Endothelial cell of umbilical vein (primary cell): ENCODE data around the gene NTRK1. TPM values are rescaled to one million over a fixed set of nuclear protein-coding genes. Genes with fewer than 3 reads are reported as not detected.

Experiments
- BruUV-seq: library from RNA; stranded (reverse); fragments of 400-500 nt; replicated peaks from 2 replicates; lab custom pipeline; 2021; lab: Mats Ljungman, UMichigan
- CTCF ChIA-PET: fragments of 300-600, 350-600 bp; sonication (Branson Sonifier 250); formaldehyde crosslinking; loops from one replicate; lab custom pipeline; 2021; ENCODE audit warnings: antibody characterized with exemption, inconsistent platforms; lab: Charles Lee
- POLR2A ChIA-PET: fragments of 300-600, 350-600 bp; sonication (Branson Sonifier 250); formaldehyde crosslinking; loops from one replicate; lab custom pipeline; 2021; ENCODE audit warnings: antibody characterized with exemption, inconsistent platforms; lab: Charles Lee
- DNase-seq: peaks from one replicate; pipeline ENCODE4 v3.0.0-alpha.2; 2011; ENCODE audit warnings: low read depth, low spot score
- FAIRE-seq: peaks from 2 replicates; lab custom pipeline; 2011; peaks lifted over from hg19 to GRCh38; lab: Jason Lieb, UNC
- H2AFZ ChIP-seq: 2 replicates; pipeline ENCODE4 v1.6.0; 2012; ENCODE audit warnings: low read depth, low read length, control low read depth, inconsistent platforms
- H3K27ac ChIP-seq: 2 replicates; pipeline ENCODE4 v1.5.1; 2011; ENCODE audit warnings: low read depth, mild to moderate bottlenecking, control low read depth, low read length, moderate library complexity; ENCODE audit not compliant: insufficient read depth
- H3K27me3 ChIP-seq, 2 experiments: 2 replicates each; pipeline versions ENCODE4 v1.6.0 to v1.6.1; 2011; ENCODE audit warnings: low read length in 2 of 2, mixed read lengths in 1 of 2; ENCODE audit not compliant: control insufficient read depth in 2 of 2, insufficient read depth in 2 of 2
- H3K36me3 ChIP-seq, 2 experiments: 2 replicates in 1 of 2; 3 replicates in 1 of 2; pipeline ENCODE4 v1.5.1; 2011; ENCODE audit warnings: low read length in 2 of 2, mild to moderate bottlenecking in 1 of 2, moderate library complexity in 1 of 2; ENCODE audit not compliant: control insufficient read depth in 2 of 2, insufficient read depth in 2 of 2; ENCODE audit errors: extremely low read depth in 1 of 2
- H3K4me1 ChIP-seq: 3 replicates; pipeline ENCODE4 v1.5.1; 2011; ENCODE audit warnings: mild to moderate bottlenecking, low read length; ENCODE audit not compliant: control insufficient read depth, insufficient read depth; ENCODE audit errors: extremely low read depth
- H3K4me2 ChIP-seq: 2 replicates; pipeline ENCODE4 v1.6.1; 2011; ENCODE audit warnings: low read length, control low read depth, mixed read lengths; ENCODE audit not compliant: insufficient read depth
- H3K4me3 ChIP-seq, 3 experiments: fragments of 200-600 bp in 1 of 3; sonication (generic), shearing (Covaris generic) in 1 of 3; replicated peaks in 1 of 3; 2 replicates each; pipeline ENCODE4 v1.5.1; 2011 to 2016; ENCODE audit warnings: control low read depth in 3 of 3, low read length in 3 of 3, mild to moderate bottlenecking in 2 of 3, inconsistent platforms in 1 of 3, low read depth in 1 of 3, moderate library complexity in 1 of 3; ENCODE audit not compliant: insufficient read depth in 1 of 3
- H3K79me2 ChIP-seq: 2 replicates; pipeline ENCODE4 v1.6.0; 2012; ENCODE audit warnings: low read length, inconsistent platforms; ENCODE audit not compliant: control insufficient read depth, insufficient read depth
- H3K9ac ChIP-seq: replicated peaks from 2 replicates; pipeline ENCODE3; 2011; ENCODE audit warnings: low read length, control low read depth; ENCODE audit not compliant: insufficient read depth; ENCODE audit errors: extremely low read depth
- H3K9me1 ChIP-seq: replicated peaks from 3 replicates; pipeline ENCODE4 v1.6.0; 2011; ENCODE audit warnings: mild to moderate bottlenecking, low read length; ENCODE audit not compliant: control insufficient read depth, insufficient read depth; ENCODE audit errors: extremely low read depth
- H3K9me3 ChIP-seq: replicated peaks from 2 replicates; pipeline ENCODE4 v1.5.1; 2012; ENCODE audit warnings: low read length, inconsistent platforms; ENCODE audit not compliant: control insufficient read depth, insufficient read depth
- H4K20me1 ChIP-seq: replicated peaks from 2 replicates; pipeline ENCODE3; 2011; ENCODE audit warnings: mild to moderate bottlenecking, low read length; ENCODE audit not compliant: control insufficient read depth, insufficient read depth; ENCODE audit errors: extremely low read depth
- EZH2 ChIP-seq: IDR thresholded peaks from 2 replicates; pipeline ENCODE4 v1.6.1; 2012; ENCODE audit warnings: borderline replicate concordance, low read depth, mild to moderate bottlenecking, moderate library complexity, low read length, inconsistent platforms; ENCODE audit not compliant: severe bottlenecking
- FOS ChIP-seq: IDR thresholded peaks from 2 replicates; pipeline ENCODE4 v1.6.1; 2011; ENCODE audit warnings: mild to moderate bottlenecking, low read length, moderate library complexity, borderline replicate concordance; ENCODE audit not compliant: insufficient read depth
- GATA2 ChIP-seq: IDR thresholded peaks from 2 replicates; pipeline ENCODE4 v1.7.0; 2011; ENCODE audit warnings: low read depth, mild to moderate bottlenecking, moderate library complexity, mixed read lengths, low read length; ENCODE audit not compliant: insufficient read length, insufficient read depth
- JUN ChIP-seq: IDR thresholded peaks from 2 replicates; pipeline ENCODE4 v1.6.1; 2011; ENCODE audit warnings: borderline replicate concordance, low read depth; ENCODE audit not compliant: insufficient read length, insufficient read depth
- MAX ChIP-seq: IDR thresholded peaks from 2 replicates; pipeline ENCODE4 v1.6.1; 2011; ENCODE audit not compliant: insufficient read depth, insufficient read length
- MYC ChIP-seq: IDR thresholded peaks from one replicate; pipeline ENCODE4 v1.6.1; 2011; ENCODE audit warnings: mild to moderate bottlenecking, low read depth, low read length
- POLR2A ChIP-seq: IDR thresholded peaks from 2 replicates; pipeline ENCODE4 v1.6.1; 2012; ENCODE audit warnings: low read depth, mild to moderate bottlenecking, control low read depth, low read length
- POLR2AphosphoS5 ChIP-seq: IDR thresholded peaks from 2 replicates; pipeline ENCODE4 v1.6.1; 2012; ENCODE audit warnings: low read depth, mild to moderate bottlenecking, control low read depth, low read length, moderate library complexity; ENCODE audit not compliant: insufficient read depth
- dilution Hi-C: fragments of 300-500 bp; cut with MboI; formaldehyde crosslinking; loops from one replicate; pipeline ENCODE4 v1.15.0; 2019; ENCODE audit warnings: low sequenced_read_pairs; ENCODE audit not compliant: extremely low pct_ligation_motif_present
- intact Hi-C: fragments of 100-400 bp; cut with micrococcal nuclease; formaldehyde crosslinking; loops from one replicate; pipeline ENCODE4 v1.10.0; 2022
- polyA plus RNA-seq, 4 experiments: library from polyadenylated mRNA; depleted of rRNA in 3 of 4; stranded (reverse) in 3 of 4; unstranded in 1 of 4; fragments of >200 nt; gene quantifications; 2 replicates each; pipeline versions ENCODE4 v1.2.1 to v1.2.3, GENCODE V29; 2011 to 2012; ENCODE audit warnings: missing spikeins in 1 of 4
- total RNA-seq: library from RNA; stranded (reverse); gene quantifications from 2 replicates; pipeline ENCODE4 v1.2.3, GENCODE V29; 2021
- TF ChIP-seq, protein P1 (sequence below), 2 donors: IDR thresholded peaks; 1 replicate in 1 of 2; 2 replicates in 1 of 2; pipeline ENCODE4 v1.5.1; 2011; ENCODE audit warnings: low read length in 2 of 2, mild to moderate bottlenecking in 2 of 2, moderate library complexity in 2 of 2, control low read depth in 1 of 2, inconsistent platforms in 1 of 2, low read depth in 1 of 2; ENCODE audit not compliant: insufficient read depth in 1 of 2; ENCODE audit errors: extremely low read depth in 1 of 2

The NTRK1 gene
- total and polyA plus RNA-seq, 2 donors (not counting 3 experiments of a cell fraction or from before 2014, with no cell fraction given) = 0.07 TPM; not detected in 1

DNA sequence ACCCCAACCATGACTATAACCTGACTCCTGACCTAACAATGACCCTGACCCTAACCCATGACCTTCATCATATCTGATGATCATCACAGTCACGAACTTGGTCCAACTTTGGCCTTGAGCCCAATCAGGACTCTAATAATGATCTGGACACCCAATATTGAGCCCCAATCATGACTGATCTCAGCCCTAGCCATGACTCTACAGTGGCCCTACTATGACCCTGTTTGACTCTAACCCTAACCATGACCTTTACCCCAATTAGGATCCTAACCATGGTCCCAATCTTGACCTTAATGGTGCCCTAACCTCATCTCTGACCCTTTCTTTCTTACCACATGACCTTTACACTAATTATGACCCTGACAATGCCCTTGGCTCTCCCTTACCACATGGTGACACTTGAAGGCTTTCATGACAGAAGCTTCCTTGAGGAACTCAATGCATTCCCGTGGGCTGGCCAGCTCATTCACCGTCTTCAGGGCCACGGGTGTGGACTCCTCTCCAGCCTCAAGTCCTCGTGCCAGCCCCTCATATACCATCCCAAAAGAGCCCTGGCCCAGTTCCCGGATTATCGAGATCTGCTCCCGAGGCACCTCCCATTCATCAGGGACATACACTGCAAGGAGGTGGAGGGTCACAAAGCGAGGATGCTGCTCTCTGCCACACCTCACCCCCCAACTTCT is 17.9 kb upstream of the NTRK1 start:
- Histone ChIP-seq H3K4me1 (peaks cover 39% of the 10 kb centered on the region), H3K36me3 (no peaks in the 10 kb centered on the region), H3K9ac (no peak overlapping the region), H3K9me1 (no peaks in the 10 kb centered on the region), H3K4me2 (no peak overlapping the region), H2AFZ (no peak overlapping the region), H4K20me1 (no peaks in the 10 kb centered on the region), H3K79me2 (no peaks in the 10 kb centered on the region), H3K9me3 (no peaks in the 10 kb centered on the region), H3K4me3 (no peak overlapping the region), H3K27ac (no peak overlapping the region), H3K27me3 (peaks cover 42 to 48% of the 10 kb centered on the region in 2 experiments)
- DNase-seq = no peak
- BruUV-seq = no TSS peak
- intact Hi-C loops (no loop called here), dilution Hi-C loops (no loop called here)
- TF ChIP-seq MYC = no peak
- no peak for TF ChIP-seq FOS
- TF ChIP-seq, protein P1, sequence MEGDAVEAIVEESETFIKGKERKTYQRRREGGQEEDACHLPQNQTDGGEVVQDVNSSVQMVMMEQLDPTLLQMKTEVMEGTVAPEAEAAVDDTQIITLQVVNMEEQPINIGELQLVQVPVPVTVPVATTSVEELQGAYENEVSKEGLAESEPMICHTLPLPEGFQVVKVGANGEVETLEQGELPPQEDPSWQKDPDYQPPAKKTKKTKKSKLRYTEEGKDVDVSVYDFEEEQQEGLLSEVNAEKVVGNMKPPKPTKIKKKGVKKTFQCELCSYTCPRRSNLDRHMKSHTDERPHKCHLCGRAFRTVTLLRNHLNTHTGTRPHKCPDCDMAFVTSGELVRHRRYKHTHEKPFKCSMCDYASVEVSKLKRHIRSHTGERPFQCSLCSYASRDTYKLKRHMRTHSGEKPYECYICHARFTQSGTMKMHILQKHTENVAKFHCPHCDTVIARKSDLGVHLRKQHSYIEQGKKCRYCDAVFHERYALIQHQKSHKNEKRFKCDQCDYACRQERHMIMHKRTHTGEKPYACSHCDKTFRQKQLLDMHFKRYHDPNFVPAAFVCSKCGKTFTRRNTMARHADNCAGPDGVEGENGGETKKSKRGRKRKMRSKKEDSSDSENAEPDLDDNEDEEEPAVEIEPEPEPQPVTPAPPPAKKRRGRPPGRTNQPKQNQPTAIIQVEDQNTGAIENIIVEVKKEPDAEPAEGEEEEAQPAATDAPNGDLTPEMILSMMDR (IDR thresholded peaks at IDR 0.05; ENCODE audit: extremely low read depth in 1 of 2, insufficient read depth in 1 of 2, low read depth in 1 of 2, low read length in 2 of 2) = no peak
- TF ChIP-seq JUN = no peak
- no peak for TF ChIP-seq POLR2A
- no peak for TF ChIP-seq EZH2
- TF ChIP-seq GATA2 = no peak
- TF ChIP-seq MAX = no peak
- no peak for TF ChIP-seq POLR2AphosphoS5
- no peak for FAIRE-seq
- ChIA-PET CTCF (interaction anchor here (1.1 kb wide), 1 partner anchor 85 kb away, joined by 3 read pairs; no protein-coding TSS in a partner anchor), POLR2A (no interaction called here)
